Measurements from ENCODE around the gene AP2A1. TPM values are rescaled to one million over a fixed set of nuclear protein-coding genes. Genes with fewer than 3 reads are reported as not detected.

AP2A1 gene
- polyA plus RNA-seq, 1 donor from 2014 or later: 40.8 TPM

DNA sequence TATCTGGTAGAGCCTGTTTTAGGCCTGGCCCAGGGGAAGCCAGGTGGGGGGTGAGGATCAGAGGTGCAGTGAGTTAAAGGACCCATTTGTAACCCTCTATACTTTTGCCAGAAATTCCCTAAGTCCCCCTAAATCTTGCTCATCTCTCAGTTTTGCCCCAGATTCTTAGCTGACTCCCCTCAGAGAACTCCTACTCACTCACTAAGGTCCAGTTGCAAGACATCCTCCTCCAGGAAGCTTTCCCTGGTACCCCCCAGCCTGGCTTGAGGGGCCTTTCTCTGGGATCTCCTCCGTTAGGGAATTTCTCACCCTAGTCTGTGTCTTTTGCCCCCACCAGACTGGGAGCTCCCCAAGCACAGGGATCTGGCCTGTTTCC is 5.6 kb upstream of the AP2A1 start:
- H3K27me3 ChIP-seq (ENCODE audit: insufficient read depth, low read depth, low read length): no peaks in the 10 kb centered on the region
- H3K4me3 ChIP-seq (ENCODE audit: low read length): no peak overlapping the region
- H2AFZ ChIP-seq (ENCODE audit: low read depth, low read length): no peak overlapping the region
- H3K9ac ChIP-seq (ENCODE audit: low read length): no peak overlapping the region
- H3K79me2 ChIP-seq (replicated peaks; ENCODE audit: insufficient read depth, low read length): no peaks in the 10 kb centered on the region
- TF ChIP-seq, protein P1, sequence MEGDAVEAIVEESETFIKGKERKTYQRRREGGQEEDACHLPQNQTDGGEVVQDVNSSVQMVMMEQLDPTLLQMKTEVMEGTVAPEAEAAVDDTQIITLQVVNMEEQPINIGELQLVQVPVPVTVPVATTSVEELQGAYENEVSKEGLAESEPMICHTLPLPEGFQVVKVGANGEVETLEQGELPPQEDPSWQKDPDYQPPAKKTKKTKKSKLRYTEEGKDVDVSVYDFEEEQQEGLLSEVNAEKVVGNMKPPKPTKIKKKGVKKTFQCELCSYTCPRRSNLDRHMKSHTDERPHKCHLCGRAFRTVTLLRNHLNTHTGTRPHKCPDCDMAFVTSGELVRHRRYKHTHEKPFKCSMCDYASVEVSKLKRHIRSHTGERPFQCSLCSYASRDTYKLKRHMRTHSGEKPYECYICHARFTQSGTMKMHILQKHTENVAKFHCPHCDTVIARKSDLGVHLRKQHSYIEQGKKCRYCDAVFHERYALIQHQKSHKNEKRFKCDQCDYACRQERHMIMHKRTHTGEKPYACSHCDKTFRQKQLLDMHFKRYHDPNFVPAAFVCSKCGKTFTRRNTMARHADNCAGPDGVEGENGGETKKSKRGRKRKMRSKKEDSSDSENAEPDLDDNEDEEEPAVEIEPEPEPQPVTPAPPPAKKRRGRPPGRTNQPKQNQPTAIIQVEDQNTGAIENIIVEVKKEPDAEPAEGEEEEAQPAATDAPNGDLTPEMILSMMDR (IDR thresholded peaks at IDR 0.05; ENCODE audit: poor library complexity, severe bottlenecking): no peak
- TF ChIP-seq TAF1 (IDR thresholded peaks at IDR 0.05; ENCODE audit: low read depth) (no peak), EZH2 (IDR thresholded peaks at IDR 0.05; ENCODE audit: borderline replicate concordance, insufficient read depth, low read length, poor library complexity, severe bottlenecking) (no peak), MXI1 (conservative IDR thresholded peaks at IDR 0.05; ENCODE audit: poor library complexity, severe bottlenecking) (no peak), SMC3 (conservative IDR thresholded peaks at IDR 0.05; ENCODE audit: poor library complexity) (no peak), EP300 (conservative IDR thresholded peaks at IDR 0.05; ENCODE audit: poor library complexity, severe bottlenecking) (no peak), POLR2AphosphoS5 (IDR thresholded peaks at IDR 0.05) (no peak), RAD21 (conservative IDR thresholded peaks at IDR 0.05) (no peak)
- TF ChIP-seq, protein P2, sequence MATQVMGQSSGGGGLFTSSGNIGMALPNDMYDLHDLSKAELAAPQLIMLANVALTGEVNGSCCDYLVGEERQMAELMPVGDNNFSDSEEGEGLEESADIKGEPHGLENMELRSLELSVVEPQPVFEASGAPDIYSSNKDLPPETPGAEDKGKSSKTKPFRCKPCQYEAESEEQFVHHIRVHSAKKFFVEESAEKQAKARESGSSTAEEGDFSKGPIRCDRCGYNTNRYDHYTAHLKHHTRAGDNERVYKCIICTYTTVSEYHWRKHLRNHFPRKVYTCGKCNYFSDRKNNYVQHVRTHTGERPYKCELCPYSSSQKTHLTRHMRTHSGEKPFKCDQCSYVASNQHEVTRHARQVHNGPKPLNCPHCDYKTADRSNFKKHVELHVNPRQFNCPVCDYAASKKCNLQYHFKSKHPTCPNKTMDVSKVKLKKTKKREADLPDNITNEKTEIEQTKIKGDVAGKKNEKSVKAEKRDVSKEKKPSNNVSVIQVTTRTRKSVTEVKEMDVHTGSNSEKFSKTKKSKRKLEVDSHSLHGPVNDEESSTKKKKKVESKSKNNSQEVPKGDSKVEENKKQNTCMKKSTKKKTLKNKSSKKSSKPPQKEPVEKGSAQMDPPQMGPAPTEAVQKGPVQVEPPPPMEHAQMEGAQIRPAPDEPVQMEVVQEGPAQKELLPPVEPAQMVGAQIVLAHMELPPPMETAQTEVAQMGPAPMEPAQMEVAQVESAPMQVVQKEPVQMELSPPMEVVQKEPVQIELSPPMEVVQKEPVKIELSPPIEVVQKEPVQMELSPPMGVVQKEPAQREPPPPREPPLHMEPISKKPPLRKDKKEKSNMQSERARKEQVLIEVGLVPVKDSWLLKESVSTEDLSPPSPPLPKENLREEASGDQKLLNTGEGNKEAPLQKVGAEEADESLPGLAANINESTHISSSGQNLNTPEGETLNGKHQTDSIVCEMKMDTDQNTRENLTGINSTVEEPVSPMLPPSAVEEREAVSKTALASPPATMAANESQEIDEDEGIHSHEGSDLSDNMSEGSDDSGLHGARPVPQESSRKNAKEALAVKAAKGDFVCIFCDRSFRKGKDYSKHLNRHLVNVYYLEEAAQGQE (IDR thresholded peaks at IDR 0.05; ENCODE audit: borderline replicate concordance): no peak
- no peaks in the 10 kb centered on the region for H3K9me3 ChIP-seq (ENCODE audit: low read length)
- H3F3A ChIP-seq (ENCODE audit: insufficient read depth, low read length, poor library complexity, severe bottlenecking): no peaks in the 10 kb centered on the region
- H3K36me3 ChIP-seq (ENCODE audit: insufficient read depth, low read length): no peaks in the 10 kb centered on the region
- no peak overlapping the region for H3K27ac ChIP-seq (ENCODE audit: low read length)
- no peaks in the 10 kb centered on the region for H4K20me1 ChIP-seq (ENCODE audit: insufficient read depth)
- H3K9me2 ChIP-seq (ENCODE audit: insufficient read depth, low read length): no peaks in the 10 kb centered on the region
- H3K4me2 ChIP-seq (ENCODE audit: low read length): no peak overlapping the region

DNA sequence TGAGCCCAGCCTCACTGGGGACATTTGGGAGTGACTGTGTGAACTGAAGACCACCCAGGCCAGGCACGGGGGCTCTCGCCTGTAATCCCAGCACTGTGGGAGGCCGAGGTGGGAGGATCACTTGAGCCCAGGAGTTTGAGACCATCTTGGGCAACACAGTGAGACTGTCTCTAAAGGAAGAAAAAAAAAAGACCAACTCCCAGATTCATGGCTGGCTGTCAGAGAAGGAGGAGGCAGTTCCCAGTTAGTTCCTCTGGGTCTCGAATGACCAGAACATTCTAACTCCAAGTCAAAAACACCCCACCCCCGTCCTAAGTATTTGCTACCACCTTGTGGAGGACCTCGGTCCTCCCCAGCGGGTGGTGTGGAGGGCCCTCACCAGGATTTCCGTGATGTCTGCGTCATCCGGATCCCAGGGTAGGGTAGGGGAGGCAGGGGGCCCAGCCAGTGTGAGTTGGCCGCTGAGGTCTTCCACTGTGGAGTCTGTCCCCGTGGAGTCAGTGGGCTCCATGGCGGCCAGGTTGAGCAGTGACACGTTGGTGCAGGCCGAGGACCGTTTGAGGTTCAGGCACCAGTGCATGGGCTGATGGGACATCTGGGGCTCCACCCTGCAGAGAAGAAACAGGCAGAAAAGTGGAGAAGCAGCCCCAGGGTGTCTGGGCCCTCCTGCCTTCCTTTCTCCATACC is 5.0 kb upstream of the AP2A1 start:
- TF ChIP-seq POLR2AphosphoS5 (IDR thresholded peaks at IDR 0.05) (no peak), RAD21 (conservative IDR thresholded peaks at IDR 0.05) (no peak), TAF1 (IDR thresholded peaks at IDR 0.05; ENCODE audit: low read depth) (no peak), SMC3 (conservative IDR thresholded peaks at IDR 0.05; ENCODE audit: poor library complexity) (no peak), MXI1 (conservative IDR thresholded peaks at IDR 0.05; ENCODE audit: poor library complexity, severe bottlenecking) (no peak), EZH2 (IDR thresholded peaks at IDR 0.05; ENCODE audit: borderline replicate concordance, insufficient read depth, low read length, poor library complexity, severe bottlenecking) (no peak), EP300 (conservative IDR thresholded peaks at IDR 0.05; ENCODE audit: poor library complexity, severe bottlenecking) (no peak)
- TF ChIP-seq, protein P2 (IDR thresholded peaks at IDR 0.05; ENCODE audit: borderline replicate concordance): no peak
- TF ChIP-seq, protein P1 (IDR thresholded peaks at IDR 0.05; ENCODE audit: poor library complexity, severe bottlenecking): no peak
- no peaks in the 10 kb centered on the region for H3K79me2 ChIP-seq (replicated peaks; ENCODE audit: insufficient read depth, low read length)
- H3K36me3 ChIP-seq (ENCODE audit: insufficient read depth, low read length): no peaks in the 10 kb centered on the region
- H2AFZ ChIP-seq (ENCODE audit: low read depth, low read length): no peak overlapping the region
- no peaks in the 10 kb centered on the region for H3K27me3 ChIP-seq (ENCODE audit: insufficient read depth, low read depth, low read length)
- no peak overlapping the region for H3K4me2 ChIP-seq (ENCODE audit: low read length)
- H3F3A ChIP-seq (ENCODE audit: insufficient read depth, low read length, poor library complexity, severe bottlenecking): no peaks in the 10 kb centered on the region
- H3K27ac ChIP-seq (ENCODE audit: low read length): no peak overlapping the region
- H3K9ac ChIP-seq (ENCODE audit: low read length): no peak overlapping the region
- H3K9me3 ChIP-seq (ENCODE audit: low read length): no peaks in the 10 kb centered on the region
- H3K4me3 ChIP-seq (ENCODE audit: low read length): no peak overlapping the region
- H4K20me1 ChIP-seq (ENCODE audit: insufficient read depth): no peaks in the 10 kb centered on the region
- H3K9me2 ChIP-seq (ENCODE audit: insufficient read depth, low read length): no peaks in the 10 kb centered on the region

Data from neural cell (in vitro differentiated cells).